CD14-positive monocyte (primary cell): ENCODE results near the gene MPRIP. TPM values are rescaled to one million over a fixed set of nuclear protein-coding genes. Genes with fewer than 3 reads are reported as not detected.

ENCODE experiments used
- DNase-seq, 3 donors: peaks; one replicate each; pipeline ENCODE4 v3.0.0-alpha.2; 2011 to 2022
- H2AFZ ChIP-seq: 2 replicates; pipeline ENCODE4 v1.6.0; 2012; ENCODE audit warnings: mild to moderate bottlenecking, low read depth, low read length, inconsistent platforms; ENCODE audit not compliant: insufficient read depth, poor library complexity, severe bottlenecking
- H3K27ac ChIP-seq, 2 donors: 1 replicate in 1 of 2; 2 replicates in 1 of 2; pipeline ENCODE4 v1.5.1; 2012 to 2013; ENCODE audit warnings: low read length in 2 of 2, control low read depth in 1 of 2, inconsistent platforms in 1 of 2, low read depth in 1 of 2, mild to moderate bottlenecking in 1 of 2
- H3K27me3 ChIP-seq, 2 donors: one replicate each; pipeline versions ENCODE4 v1.6.0 to v1.6.1; 2011 to 2013; ENCODE audit warnings: low read length in 2 of 2; ENCODE audit not compliant: control insufficient read depth in 2 of 2, insufficient read depth in 2 of 2
- H3K36me3 ChIP-seq, 2 donors: replicated peaks in 1 of 2; 1 replicate in 1 of 2; 2 replicates in 1 of 2; pipeline versions ENCODE4 v1.5.1 to v1.6.1; 2012 to 2013; ENCODE audit warnings: low read length in 2 of 2, control low read depth in 1 of 2, inconsistent platforms in 1 of 2, mild to moderate bottlenecking in 1 of 2; ENCODE audit not compliant: insufficient read depth in 2 of 2, control insufficient read depth in 1 of 2
- H3K4me1 ChIP-seq, 2 donors: 1 replicate in 1 of 2; 2 replicates in 1 of 2; pipeline versions ENCODE4 v1.5.1 to v1.6.1; 2012 to 2013; ENCODE audit warnings: low read length in 2 of 2, control low read depth in 1 of 2, inconsistent platforms in 1 of 2, mild to moderate bottlenecking in 1 of 2, moderate library complexity in 1 of 2; ENCODE audit not compliant: insufficient read depth in 2 of 2, control insufficient read depth in 1 of 2
- H3K4me2 ChIP-seq: replicated peaks from 2 replicates; pipeline ENCODE3; 2012; ENCODE audit warnings: low read length, moderate library complexity, mild to moderate bottlenecking; ENCODE audit not compliant: poor library complexity, severe bottlenecking; ENCODE audit errors: extremely low read depth
- H3K4me3 ChIP-seq, 3 experiments: fragments of 200-600 bp in 1 of 3; sonication (generic) in 1 of 3; replicated peaks in 1 of 3; 1 replicate in 2 of 3; 2 replicates in 1 of 3; pipeline ENCODE4 v1.5.1; 2011 to 2013; ENCODE audit warnings: low read length in 3 of 3, mild to moderate bottlenecking in 3 of 3, control low read depth in 2 of 3, low read depth in 2 of 3, inconsistent platforms in 1 of 3, moderate library complexity in 1 of 3
- H3K79me2 ChIP-seq: 2 replicates; pipeline ENCODE4 v1.6.0; 2012; ENCODE audit warnings: mild to moderate bottlenecking, control low read depth, inconsistent platforms, low read length, moderate library complexity; ENCODE audit not compliant: insufficient read depth
- H3K9ac ChIP-seq: 2 replicates; pipeline ENCODE4 v1.6.0; 2017; ENCODE audit warnings: low read length, mild to moderate bottlenecking; ENCODE audit not compliant: insufficient read depth, poor library complexity, severe bottlenecking
- H3K9me3 ChIP-seq, 2 donors: replicated peaks in 1 of 2; 1 replicate in 1 of 2; 2 replicates in 1 of 2; pipeline versions ENCODE4 v1.5.1 to v1.6.1; 2012 to 2013; ENCODE audit warnings: low read length in 2 of 2, control low read depth in 1 of 2; ENCODE audit not compliant: control insufficient read depth in 1 of 2, insufficient read depth in 1 of 2
- H4K20me1 ChIP-seq: 2 replicates; pipeline ENCODE4 v1.6.0; 2012; ENCODE audit warnings: mild to moderate bottlenecking, low read length, control low read depth, moderate library complexity; ENCODE audit not compliant: insufficient read depth
- H3K27ac Mint-ChIP-seq, 7 donors: one replicate each; pipeline ENCODE4 v1.8.0; 2020; ENCODE audit warnings: mild to moderate bottlenecking in 7 of 7, mixed read lengths in 7 of 7, moderate library complexity in 6 of 7, inconsistent platforms in 2 of 7
- H3K27me3 Mint-ChIP-seq, 3 donors: one replicate each; pipeline ENCODE4 v1.8.0; 2021 to 2022; ENCODE audit warnings: low read depth in 3 of 3, mild to moderate bottlenecking in 3 of 3, mixed read lengths in 3 of 3, moderate library complexity in 3 of 3, inconsistent platforms in 1 of 3
- H3K36me3 Mint-ChIP-seq, 2 donors: one replicate each; pipeline ENCODE4 v1.8.0; 2020; ENCODE audit warnings: mixed read lengths in 2 of 2, inconsistent platforms in 1 of 2, mild to moderate bottlenecking in 1 of 2
- H3K4me1 Mint-ChIP-seq: one replicate; pipeline ENCODE4 v1.8.0; 2020; ENCODE audit warnings: mild to moderate bottlenecking, mixed read lengths
- H3K4me3 Mint-ChIP-seq, 2 donors: one replicate each; pipeline ENCODE4 v1.8.0; 2020; ENCODE audit warnings: mild to moderate bottlenecking in 2 of 2, mixed read lengths in 2 of 2, moderate library complexity in 1 of 2
- H3K9me3 Mint-ChIP-seq, 7 donors: one replicate each; pipeline ENCODE4 v1.8.0; 2020 to 2022; ENCODE audit warnings: mixed read lengths in 7 of 7, mild to moderate bottlenecking in 6 of 7, moderate library complexity in 6 of 7, inconsistent platforms in 2 of 7
- WGBS: methylation state at CpG from one replicate; pipeline ENCODE4 v1.1.5; 2013; ENCODE audit warnings: missing lambda C conversion rate; ENCODE audit not compliant: insufficient coverage; 5-methylcytosine and 5-hydroxymethylcytosine counted together
- intact Hi-C, 2 donors: fragments of 100-400 bp; cut with micrococcal nuclease; formaldehyde crosslinking; loops; one replicate each; pipeline versions ENCODE4 v1.15.0 to v1.15.1; 2023
- polyA plus RNA-seq, 3 donors: library from polyadenylated mRNA; depleted of rRNA in 1 of 3; unstranded in 2 of 3; stranded (reverse) in 1 of 3; fragments of 300-500 nt in 2 of 3; fragments of >200 nt in 1 of 3; fragmentation: Illumina TruSeq in 2 of 3; gene quantifications; 1 replicate in 2 of 3; 2 replicates in 1 of 3; pipeline ENCODE4 v1.2.3, GENCODE V29; 2012 to 2021
- TF ChIP-seq, protein P1 (sequence below): fragments of 200-600 bp; IDR thresholded peaks from one replicate; pipeline ENCODE4 v1.8.0; 2022; ENCODE audit warnings: antibody characterized with exemption, mild to moderate bottlenecking

Gene MPRIP
- polyA plus RNA-seq, 3 donors = 2.0 to 48.7 (median 2.5) TPM

DNA sequence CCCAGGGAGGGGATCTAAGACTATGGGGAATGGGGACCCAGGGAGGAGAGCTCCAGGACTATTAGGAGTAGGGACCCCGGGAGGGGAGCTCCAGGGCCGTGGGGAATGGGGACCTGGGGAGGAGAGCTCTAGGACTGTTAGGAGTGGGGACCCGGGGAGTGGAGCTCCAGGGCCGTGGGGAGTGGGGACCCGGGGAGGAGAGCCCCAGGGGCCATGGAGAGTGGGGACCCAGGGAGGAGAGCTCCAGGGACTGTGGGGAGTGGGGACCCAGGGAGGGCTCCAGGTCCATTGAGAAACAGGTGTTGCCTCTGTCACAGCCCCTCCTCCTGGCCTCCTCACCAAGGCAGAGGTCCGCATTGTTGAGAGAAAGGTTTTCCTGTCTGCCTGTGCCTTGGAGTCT lies 16.0 kb downstream of the MPRIP start:
- Mint-ChIP-seq H3K36me3 (peaks cover 17 to 19% of the 10 kb centered on the region in 2 donors), H3K27me3 (no peaks in the 10 kb centered on the region), H3K4me1 (peaks cover 20% of the 10 kb centered on the region), H3K4me3 (no peak overlapping the region), H3K27ac (peak overlapping the region in 1 of 7 donors; percentile 31), H3K9me3 (peaks cover 0 to 2% (median 0%) of the 10 kb centered on the region in 7 donors)
- TF ChIP-seq, protein P1, sequence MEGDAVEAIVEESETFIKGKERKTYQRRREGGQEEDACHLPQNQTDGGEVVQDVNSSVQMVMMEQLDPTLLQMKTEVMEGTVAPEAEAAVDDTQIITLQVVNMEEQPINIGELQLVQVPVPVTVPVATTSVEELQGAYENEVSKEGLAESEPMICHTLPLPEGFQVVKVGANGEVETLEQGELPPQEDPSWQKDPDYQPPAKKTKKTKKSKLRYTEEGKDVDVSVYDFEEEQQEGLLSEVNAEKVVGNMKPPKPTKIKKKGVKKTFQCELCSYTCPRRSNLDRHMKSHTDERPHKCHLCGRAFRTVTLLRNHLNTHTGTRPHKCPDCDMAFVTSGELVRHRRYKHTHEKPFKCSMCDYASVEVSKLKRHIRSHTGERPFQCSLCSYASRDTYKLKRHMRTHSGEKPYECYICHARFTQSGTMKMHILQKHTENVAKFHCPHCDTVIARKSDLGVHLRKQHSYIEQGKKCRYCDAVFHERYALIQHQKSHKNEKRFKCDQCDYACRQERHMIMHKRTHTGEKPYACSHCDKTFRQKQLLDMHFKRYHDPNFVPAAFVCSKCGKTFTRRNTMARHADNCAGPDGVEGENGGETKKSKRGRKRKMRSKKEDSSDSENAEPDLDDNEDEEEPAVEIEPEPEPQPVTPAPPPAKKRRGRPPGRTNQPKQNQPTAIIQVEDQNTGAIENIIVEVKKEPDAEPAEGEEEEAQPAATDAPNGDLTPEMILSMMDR = no peak
- Histone ChIP-seq H3K27ac (no peak overlapping the region), H3K4me3 (no peak overlapping the region), H3K4me1 (peaks cover 8 to 18% of the 10 kb centered on the region in 2 donors), H2AFZ (no peak overlapping the region), H4K20me1 (peaks cover 95% of the 10 kb centered on the region), H3K36me3 (peaks cover 0 to 12% of the 10 kb centered on the region in 2 donors), H3K79me2 (peaks cover 33% of the 10 kb centered on the region), H3K9me3 (no peaks in the 10 kb centered on the region), H3K4me2 (no peak overlapping the region), H3K9ac (no peak overlapping the region), H3K27me3 (no peaks in the 10 kb centered on the region)
- 93% methylated on average over 6 of the region's 6 CpGs for WGBS
- DNase-seq = no peak
- intact Hi-C loops = no loop called here

DNA sequence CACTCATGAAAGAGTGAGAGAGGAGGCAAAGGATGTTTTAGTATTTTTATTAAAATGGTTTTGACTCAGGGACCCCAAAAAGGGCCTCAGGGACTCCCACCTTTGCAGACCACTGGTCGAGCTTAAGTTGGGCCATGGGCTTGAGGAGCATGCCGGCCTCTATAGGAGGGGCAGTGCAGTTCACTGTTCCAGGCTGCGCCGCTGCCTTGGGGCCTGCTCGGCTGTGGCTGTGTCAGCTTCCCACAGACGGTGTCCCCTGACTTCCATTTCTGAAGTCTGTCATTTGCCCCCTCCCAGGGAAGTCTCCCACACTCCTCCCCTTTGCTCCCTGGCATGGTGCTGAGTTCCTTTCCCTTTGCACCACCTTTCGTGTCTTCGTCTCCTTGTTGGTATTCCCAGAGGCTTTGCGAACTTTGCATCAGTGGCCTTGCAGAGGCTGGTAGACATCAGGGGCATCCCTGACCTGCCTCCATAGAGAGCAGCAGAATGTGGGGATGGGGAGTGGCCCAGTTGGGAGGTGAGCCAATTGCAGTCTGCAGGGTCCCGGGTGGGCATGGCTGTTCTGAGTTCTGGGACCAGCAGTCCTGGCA lies 17.1 kb downstream of the MPRIP start:
- Histone ChIP-seq H3K36me3 (peaks cover 0 to 8% of the 10 kb centered on the region in 2 donors), H2AFZ (no peak overlapping the region), H3K4me1 (peaks cover 19 to 27% of the 10 kb centered on the region in 2 donors), H3K4me3 (no peak overlapping the region), H3K27ac (no peak overlapping the region), H3K4me2 (no peak overlapping the region), H3K9ac (no peak overlapping the region), H4K20me1 (peaks cover 95% of the 10 kb centered on the region), H3K9me3 (no peaks in the 10 kb centered on the region), H3K79me2 (peaks cover 24% of the 10 kb centered on the region), H3K27me3 (no peaks in the 10 kb centered on the region)
- H3K4me3 Mint-ChIP-seq = no peak overlapping the region
- H3K9me3 Mint-ChIP-seq = peaks cover 0 to 2% (median 0%) of the 10 kb centered on the region in 7 donors
- H3K27me3 Mint-ChIP-seq = no peaks in the 10 kb centered on the region
- DNase-seq = no peak
- H3K36me3 Mint-ChIP-seq = peaks cover 14 to 17% of the 10 kb centered on the region in 2 donors
- TF ChIP-seq, protein P1 = no peak
- intact Hi-C loops = no loop called here
- WGBS = 81% methylated on average over 8 of the region's 10 CpGs
- H3K4me1 Mint-ChIP-seq = peaks cover 29% of the 10 kb centered on the region
- H3K27ac Mint-ChIP-seq = no peak overlapping the region
